ENCODE data around the gene RAB26.
"Not testable (repeated sequence)": the region's sequence is repeated elsewhere in the genome, so short reads cannot be mapped to it uniquely, and the experiment has no call there.

RAB26 gene, protein sequence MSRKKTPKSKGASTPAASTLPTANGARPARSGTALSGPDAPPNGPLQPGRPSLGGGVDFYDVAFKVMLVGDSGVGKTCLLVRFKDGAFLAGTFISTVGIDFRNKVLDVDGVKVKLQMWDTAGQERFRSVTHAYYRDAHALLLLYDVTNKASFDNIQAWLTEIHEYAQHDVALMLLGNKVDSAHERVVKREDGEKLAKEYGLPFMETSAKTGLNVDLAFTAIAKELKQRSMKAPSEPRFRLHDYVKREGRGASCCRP
- 0 reads per million in 3 donors for total RNA-seq

DNA sequence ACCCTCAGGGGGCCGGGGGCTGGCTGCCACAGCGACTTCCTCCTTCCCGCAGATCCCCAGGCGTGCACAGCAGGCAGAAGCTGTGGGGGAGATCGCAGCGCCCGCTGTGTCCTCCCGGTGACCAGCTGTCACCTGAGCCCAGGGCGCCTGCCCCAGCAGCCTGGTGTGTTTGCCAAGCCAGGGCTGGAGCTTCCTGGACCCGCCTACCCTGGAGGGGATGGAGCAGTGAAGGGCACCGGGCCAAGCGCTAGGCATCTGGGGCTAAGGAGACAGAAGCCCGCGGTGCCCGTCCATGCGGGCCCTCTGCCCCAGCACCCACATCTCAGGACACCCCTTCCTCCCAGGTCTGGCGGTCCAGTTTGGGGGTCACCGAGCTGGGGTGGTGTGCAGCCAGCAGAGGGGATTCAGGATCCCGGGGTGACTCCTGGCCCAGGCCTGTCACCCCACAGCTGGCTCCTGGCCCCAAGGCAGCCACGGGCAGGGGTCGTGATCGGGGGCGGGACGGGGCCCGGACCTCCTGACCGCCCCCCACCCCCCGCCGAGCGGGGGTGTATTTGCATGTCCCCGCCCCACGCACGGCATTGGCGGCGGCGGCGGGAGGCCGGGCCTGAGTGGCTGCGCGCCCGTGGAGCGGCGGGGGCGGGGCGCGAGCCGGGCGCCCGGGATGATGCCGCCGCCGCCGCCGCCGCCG, at the start of gene RAB26:
RAB26 (plus strand) TSS at position 645 of the 691 bp plus-strand sequence. CDS start 159 bp downstream, outside the sequence.
- H3K9me3 ChIP-seq (ENCODE audit: control insufficient read depth, low read length) = no peaks in the 10 kb centered on the region
- H3K4me3 ChIP-seq (ENCODE audit: insufficient read depth, low read depth, low read length, poor library complexity, severe bottlenecking) = peak within 1 kb of the TSS; percentile 54
- peaks cover 3% of the 10 kb centered on the region for H3K36me3 ChIP-seq (ENCODE audit: control insufficient read depth, insufficient read depth, low read length)
- no peak within 1 kb of the TSS for H3K27ac ChIP-seq (ENCODE audit: insufficient read depth, low read length, poor library complexity, severe bottlenecking)
- no peaks in the 10 kb centered on the region for H3K27me3 ChIP-seq (replicated peaks; ENCODE audit: control insufficient read depth, insufficient read depth, low read length, poor library complexity, severe bottlenecking)
- DNase-seq = peak; percentile 25 to 50 (median 42)
- peaks cover 29% of the 10 kb centered on the region for H3K4me1 ChIP-seq (ENCODE audit: control insufficient read depth, insufficient read depth, low read length, poor library complexity, severe bottlenecking)

DNA sequence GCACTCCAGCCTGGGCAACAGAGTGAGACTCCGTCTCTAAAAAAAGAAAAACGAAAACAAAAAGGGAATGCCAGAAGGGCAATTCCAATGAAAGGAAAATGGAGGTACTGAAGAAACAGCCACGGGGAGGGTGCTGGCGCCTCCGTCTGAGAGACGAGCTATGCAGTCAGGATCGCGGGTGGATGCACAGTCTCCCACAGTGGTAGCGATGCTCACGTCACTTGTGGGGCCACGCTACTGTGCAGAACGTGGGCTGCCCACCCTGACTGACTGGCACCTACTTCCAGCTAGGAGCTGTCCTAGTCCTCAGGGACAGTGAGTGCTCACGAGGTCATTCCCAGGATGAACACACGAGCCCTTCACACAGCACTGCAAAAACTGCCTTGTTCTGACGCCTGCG, 46.8 kb upstream of the RAB26 start:
- not testable (repeated sequence) for H3K27ac ChIP-seq (ENCODE audit: insufficient read depth, low read length, poor library complexity, severe bottlenecking); H3K4me1 ChIP-seq (ENCODE audit: control insufficient read depth, insufficient read depth, low read length, poor library complexity, severe bottlenecking); H3K9me3 ChIP-seq (ENCODE audit: control insufficient read depth, low read length); DNase-seq; H3K27me3 ChIP-seq (replicated peaks; ENCODE audit: control insufficient read depth, insufficient read depth, low read length, poor library complexity, severe bottlenecking); H3K36me3 ChIP-seq (ENCODE audit: control insufficient read depth, insufficient read depth, low read length); H3K4me3 ChIP-seq (ENCODE audit: insufficient read depth, low read depth, low read length, poor library complexity, severe bottlenecking)

DNA sequence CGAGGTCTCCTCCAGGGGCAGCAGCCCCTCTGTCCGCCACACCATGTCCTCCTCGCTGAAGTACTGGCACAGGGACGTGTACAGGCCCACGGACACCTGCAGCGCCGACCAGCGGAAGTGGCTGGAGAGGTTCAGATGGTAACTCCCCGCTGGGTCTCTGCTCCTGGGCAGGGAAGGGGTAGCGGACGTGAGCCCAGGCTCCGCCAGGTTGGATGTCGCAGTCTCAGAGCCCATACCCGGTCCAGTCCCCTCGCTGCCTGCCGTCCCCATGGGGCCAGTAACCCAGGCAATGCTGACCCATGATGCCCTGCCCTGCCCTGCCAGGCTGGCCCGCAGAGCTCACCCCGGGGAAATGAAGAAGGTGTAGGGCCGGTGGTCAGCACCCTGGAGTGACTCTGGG, 46.0 kb upstream of the RAB26 start:
- Histone ChIP-seq H3K36me3 (ENCODE audit: control insufficient read depth, insufficient read depth, low read length) (peaks cover 7% of the 10 kb centered on the region), H3K27me3 (replicated peaks; ENCODE audit: control insufficient read depth, insufficient read depth, low read length, poor library complexity, severe bottlenecking) (no peaks in the 10 kb centered on the region), H3K9me3 (ENCODE audit: control insufficient read depth, low read length) (no peaks in the 10 kb centered on the region), H3K4me1 (ENCODE audit: control insufficient read depth, insufficient read depth, low read length, poor library complexity, severe bottlenecking) (no peaks in the 10 kb centered on the region), H3K27ac (ENCODE audit: insufficient read depth, low read length, poor library complexity, severe bottlenecking) (no peak overlapping the region), H3K4me3 (ENCODE audit: insufficient read depth, low read depth, low read length, poor library complexity, severe bottlenecking) (no peak overlapping the region)
- no peak for DNase-seq

DNA sequence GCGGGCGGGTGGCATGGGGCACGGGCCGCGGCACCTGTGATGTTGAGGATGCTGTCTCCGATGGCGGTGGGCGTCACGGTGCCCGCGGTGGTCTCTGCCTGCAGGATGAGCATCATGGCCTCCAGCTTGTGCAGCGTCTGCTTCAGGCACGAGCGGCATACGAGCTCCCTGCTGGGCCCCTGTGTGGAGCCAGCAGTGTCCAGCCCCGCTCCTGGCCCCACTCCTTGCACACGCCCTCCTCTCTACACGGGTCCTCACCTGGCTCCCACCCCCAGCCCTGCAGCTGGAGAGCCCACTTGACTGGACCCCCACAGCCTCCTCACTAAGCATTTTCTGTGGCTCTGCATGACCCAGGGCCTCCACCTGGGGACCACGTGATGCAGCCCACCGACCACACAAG, 44.0 kb upstream of the RAB26 start:
- H3K9me3 ChIP-seq (ENCODE audit: control insufficient read depth, low read length); H3K36me3 ChIP-seq (ENCODE audit: control insufficient read depth, insufficient read depth, low read length); H3K27me3 ChIP-seq (replicated peaks; ENCODE audit: control insufficient read depth, insufficient read depth, low read length, poor library complexity, severe bottlenecking); H3K4me1 ChIP-seq (ENCODE audit: control insufficient read depth, insufficient read depth, low read length, poor library complexity, severe bottlenecking); H3K4me3 ChIP-seq (ENCODE audit: insufficient read depth, low read depth, low read length, poor library complexity, severe bottlenecking); DNase-seq; H3K27ac ChIP-seq (ENCODE audit: insufficient read depth, low read length, poor library complexity, severe bottlenecking): not testable (repeated sequence)

DNA sequence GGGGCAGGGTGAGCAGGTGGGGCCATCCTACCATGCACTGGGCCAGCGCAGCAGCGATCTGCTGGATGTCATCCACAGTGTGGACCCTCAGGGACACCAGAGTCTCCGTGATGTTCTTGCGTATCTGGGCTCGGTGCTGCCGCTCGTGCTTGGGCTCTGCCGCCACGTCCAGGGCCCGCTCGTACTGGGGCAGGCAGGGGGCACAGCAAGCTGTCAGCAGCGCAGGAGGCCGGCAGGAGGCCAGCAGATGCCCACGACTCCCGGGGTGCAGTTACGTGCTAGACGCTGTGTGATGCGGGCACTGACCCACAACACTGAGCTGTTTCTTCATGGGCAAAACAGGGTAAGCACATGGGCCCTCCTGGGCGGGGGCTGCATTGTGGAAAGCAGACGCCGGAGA, 43.1 kb upstream of the RAB26 start:
- H3K27me3 ChIP-seq (replicated peaks; ENCODE audit: control insufficient read depth, insufficient read depth, low read length, poor library complexity, severe bottlenecking); H3K4me1 ChIP-seq (ENCODE audit: control insufficient read depth, insufficient read depth, low read length, poor library complexity, severe bottlenecking); DNase-seq; H3K27ac ChIP-seq (ENCODE audit: insufficient read depth, low read length, poor library complexity, severe bottlenecking); H3K9me3 ChIP-seq (ENCODE audit: control insufficient read depth, low read length); H3K4me3 ChIP-seq (ENCODE audit: insufficient read depth, low read depth, low read length, poor library complexity, severe bottlenecking); H3K36me3 ChIP-seq (ENCODE audit: control insufficient read depth, insufficient read depth, low read length): not testable (repeated sequence)

DNA sequence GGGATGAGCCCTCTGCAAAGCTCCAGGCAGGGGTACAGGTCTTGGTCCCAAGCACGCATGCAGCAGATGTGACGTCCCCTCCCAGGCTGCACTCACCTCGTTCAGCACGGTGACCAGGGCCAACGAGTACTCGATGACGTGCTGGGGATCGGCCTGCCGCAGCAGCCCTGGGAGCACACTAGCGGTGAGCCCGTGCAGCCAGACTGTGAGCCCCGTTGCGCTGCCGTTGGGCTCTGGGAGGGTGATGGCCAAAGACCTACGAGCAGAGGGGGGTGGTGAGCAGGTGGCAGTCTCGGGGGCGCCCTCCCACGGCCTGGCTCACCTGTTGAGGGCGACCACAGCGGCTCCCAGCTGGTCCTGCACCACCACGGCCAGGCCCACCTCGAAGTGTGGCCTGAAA, 42.7 kb upstream of the RAB26 start:
- not testable (repeated sequence) for DNase-seq; H3K36me3 ChIP-seq (ENCODE audit: control insufficient read depth, insufficient read depth, low read length); H3K4me3 ChIP-seq (ENCODE audit: insufficient read depth, low read depth, low read length, poor library complexity, severe bottlenecking); H3K4me1 ChIP-seq (ENCODE audit: control insufficient read depth, insufficient read depth, low read length, poor library complexity, severe bottlenecking); H3K9me3 ChIP-seq (ENCODE audit: control insufficient read depth, low read length); H3K27ac ChIP-seq (ENCODE audit: insufficient read depth, low read length, poor library complexity, severe bottlenecking); H3K27me3 ChIP-seq (replicated peaks; ENCODE audit: control insufficient read depth, insufficient read depth, low read length, poor library complexity, severe bottlenecking)

DNA sequence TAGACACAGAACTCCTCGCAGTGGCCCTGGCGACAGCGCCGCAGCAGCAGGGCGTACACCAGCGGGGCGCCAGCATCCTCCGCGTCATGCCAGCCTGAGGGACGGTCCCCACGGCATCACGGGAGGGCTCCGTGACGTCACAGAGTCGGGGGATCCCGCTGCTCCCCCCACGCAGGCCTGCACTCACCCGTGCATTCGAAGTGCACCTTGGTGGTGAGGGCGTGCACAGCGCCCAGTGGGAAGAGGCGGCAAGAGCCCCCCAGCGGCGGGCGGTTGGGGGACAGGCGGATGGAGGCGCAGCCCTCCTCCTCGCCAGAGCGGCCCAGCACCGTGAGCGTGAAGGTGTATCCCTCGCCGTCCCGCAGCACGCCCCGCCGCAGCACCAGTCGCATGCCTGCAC, 42.2 kb upstream of the RAB26 start:
- DNase-seq; H3K27me3 ChIP-seq (replicated peaks; ENCODE audit: control insufficient read depth, insufficient read depth, low read length, poor library complexity, severe bottlenecking); H3K27ac ChIP-seq (ENCODE audit: insufficient read depth, low read length, poor library complexity, severe bottlenecking); H3K9me3 ChIP-seq (ENCODE audit: control insufficient read depth, low read length); H3K4me1 ChIP-seq (ENCODE audit: control insufficient read depth, insufficient read depth, low read length, poor library complexity, severe bottlenecking); H3K36me3 ChIP-seq (ENCODE audit: control insufficient read depth, insufficient read depth, low read length); H3K4me3 ChIP-seq (ENCODE audit: insufficient read depth, low read depth, low read length, poor library complexity, severe bottlenecking): not testable (repeated sequence)

DNA sequence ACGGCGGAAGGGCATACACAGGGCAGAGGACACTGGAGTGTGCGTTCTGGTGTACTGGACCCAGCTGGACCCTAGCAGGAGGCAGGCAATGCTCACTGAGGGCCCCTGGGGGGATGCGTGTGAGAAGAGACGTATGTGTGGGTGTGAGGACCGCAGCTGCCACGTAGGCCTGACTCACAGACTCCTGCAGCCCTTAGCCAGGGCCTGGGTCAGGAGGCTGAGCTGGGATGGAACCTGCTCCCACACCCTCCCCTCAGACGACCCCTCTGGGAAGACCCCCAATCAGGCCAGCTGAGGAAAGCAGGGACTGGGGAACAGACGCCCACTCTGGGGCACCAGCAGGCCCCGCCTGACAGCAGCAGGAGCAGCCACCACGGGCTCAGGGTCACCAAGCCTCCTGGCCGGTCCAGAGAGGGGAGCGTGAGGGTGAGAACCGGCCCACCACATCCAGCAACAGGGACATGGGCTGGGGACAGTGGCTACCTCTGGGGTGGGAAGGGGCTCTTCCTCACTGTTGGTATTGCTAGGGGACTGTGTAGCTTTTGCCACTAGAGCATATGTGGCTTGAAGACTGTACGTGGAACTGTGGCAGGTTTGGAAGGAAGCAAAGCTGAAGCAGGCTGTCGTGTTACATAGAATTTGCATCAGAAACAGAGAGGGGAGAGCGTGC, 41.2 kb upstream of the RAB26 start:
- DNase-seq; H3K4me3 ChIP-seq (ENCODE audit: insufficient read depth, low read depth, low read length, poor library complexity, severe bottlenecking); H3K27me3 ChIP-seq (replicated peaks; ENCODE audit: control insufficient read depth, insufficient read depth, low read length, poor library complexity, severe bottlenecking); H3K4me1 ChIP-seq (ENCODE audit: control insufficient read depth, insufficient read depth, low read length, poor library complexity, severe bottlenecking); H3K27ac ChIP-seq (ENCODE audit: insufficient read depth, low read length, poor library complexity, severe bottlenecking); H3K36me3 ChIP-seq (ENCODE audit: control insufficient read depth, insufficient read depth, low read length); H3K9me3 ChIP-seq (ENCODE audit: control insufficient read depth, low read length): not testable (repeated sequence)

DNA sequence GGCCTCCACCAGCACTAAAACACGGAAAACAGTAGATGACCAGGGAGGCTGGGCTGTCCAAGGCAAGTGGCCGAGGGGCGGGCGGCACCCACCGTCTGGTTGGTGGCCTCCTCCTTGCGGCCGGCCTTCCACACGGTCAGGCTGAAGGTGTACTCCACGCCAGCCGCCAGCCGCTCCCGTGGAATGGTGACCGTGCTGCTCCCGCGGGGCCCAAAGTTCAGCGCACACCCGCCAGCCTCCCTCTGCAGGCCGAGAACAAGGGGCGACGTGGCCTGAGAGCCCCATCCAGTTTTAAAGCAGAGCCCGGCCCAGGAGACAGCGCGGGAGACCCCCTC, 40.7 kb upstream of the RAB26 start:
- H3K36me3 ChIP-seq (ENCODE audit: control insufficient read depth, insufficient read depth, low read length); H3K27ac ChIP-seq (ENCODE audit: insufficient read depth, low read length, poor library complexity, severe bottlenecking); H3K9me3 ChIP-seq (ENCODE audit: control insufficient read depth, low read length); H3K27me3 ChIP-seq (replicated peaks; ENCODE audit: control insufficient read depth, insufficient read depth, low read length, poor library complexity, severe bottlenecking); H3K4me1 ChIP-seq (ENCODE audit: control insufficient read depth, insufficient read depth, low read length, poor library complexity, severe bottlenecking); H3K4me3 ChIP-seq (ENCODE audit: insufficient read depth, low read depth, low read length, poor library complexity, severe bottlenecking); DNase-seq: not testable (repeated sequence)
